T-helper 2 cell treated with Interferon-gamma antibody and Interleukin-4, amounts not matched to agents 100 ng/mL and 5 ng/mL, for 36 hours (primary cell): ENCODE results near the gene TENM4. TPM values are rescaled to one million over a fixed set of nuclear protein-coding genes. Genes with fewer than 3 reads are reported as not detected.

Source experiments
- intact Hi-C: fragments of 100-400 bp; cut with micrococcal nuclease; formaldehyde crosslinking; loops from one replicate; pipeline ENCODE4 v1.15.1; 2023
- total RNA-seq: library from RNA; stranded (reverse); gene quantifications from 2 replicates; pipeline ENCODE4 v1.2.3, GENCODE V29; 2022

The TENM4 gene
- total RNA-seq, 1 donor from 2014 or later, result not detected

- intact Hi-C loops, result no loop called here
Observed at GRCh38 chr11:79449040-79449439, 8.2 kb upstream of the TENM4 start.

GRCh38 chr11:79447038-79447786 lies 6.4 kb upstream of the TENM4 start:
- intact Hi-C loops, result no loop called here

- intact Hi-C loops, result no loop called here
Observed at GRCh38 chr11:79444923-79445322, 4.1 kb upstream of the TENM4 start.

- intact Hi-C loops, result no loop called here
Observed at GRCh38 chr11:79441461-79441875, 638 bp upstream of the TENM4 start.

- intact Hi-C loops, result no loop called here
Observed at GRCh38 chr11:79439886-79440570, 802 bp downstream of the TENM4 start.

GRCh38 chr11:79439410-79439885 lies 1.4 kb downstream of the TENM4 start:
- intact Hi-C loops, result no loop called here

GRCh38 chr11:79438631-79439409 lies 2.0 kb downstream of the TENM4 start:
- intact Hi-C loops, result no loop called here

- intact Hi-C loops, result no loop called here
Observed at GRCh38 chr11:79437981-79438630, 2.7 kb downstream of the TENM4 start.

- intact Hi-C loops, result no loop called here
Observed at GRCh38 chr11:79437278-79437980, 3.4 kb downstream of the TENM4 start.

- intact Hi-C loops, result no loop called here
Observed at GRCh38 chr11:79436919-79437277, 3.9 kb downstream of the TENM4 start.

- intact Hi-C loops, result no loop called here
Observed at GRCh38 chr11:79434283-79434682, 6.5 kb downstream of the TENM4 start.

- intact Hi-C loops, result no loop called here
Observed at GRCh38 chr11:79432138-79432537, 8.7 kb downstream of the TENM4 start.

- intact Hi-C loops, result no loop called here
Observed at GRCh38 chr11:79431535-79431934, 9.3 kb downstream of the TENM4 start.

GRCh38 chr11:79430280-79430679 lies 10.6 kb downstream of the TENM4 start:
- intact Hi-C loops, result no loop called here

GRCh38 chr11:79428406-79428805 lies 12.4 kb downstream of the TENM4 start:
- intact Hi-C loops, result no loop called here

- intact Hi-C loops, result no loop called here
Observed at GRCh38 chr11:79427611-79428327, 13.1 kb downstream of the TENM4 start.

- intact Hi-C loops, result no loop called here
Observed at GRCh38 chr11:79427126-79427525, 13.7 kb downstream of the TENM4 start.

GRCh38 chr11:79425463-79425862 lies 15.4 kb downstream of the TENM4 start:
- intact Hi-C loops, result no loop called here

- intact Hi-C loops, result no loop called here
Observed at GRCh38 chr11:79423736-79424135, 17.1 kb downstream of the TENM4 start.

GRCh38 chr11:79422866-79423265 lies 18.0 kb downstream of the TENM4 start:
- intact Hi-C loops, result no loop called here
